ENCODE results near the gene YARS2.
A peak's percentile ranks its signal among the peaks of the same experiment; 100 is the strongest.

Gene YARS2

DNA sequence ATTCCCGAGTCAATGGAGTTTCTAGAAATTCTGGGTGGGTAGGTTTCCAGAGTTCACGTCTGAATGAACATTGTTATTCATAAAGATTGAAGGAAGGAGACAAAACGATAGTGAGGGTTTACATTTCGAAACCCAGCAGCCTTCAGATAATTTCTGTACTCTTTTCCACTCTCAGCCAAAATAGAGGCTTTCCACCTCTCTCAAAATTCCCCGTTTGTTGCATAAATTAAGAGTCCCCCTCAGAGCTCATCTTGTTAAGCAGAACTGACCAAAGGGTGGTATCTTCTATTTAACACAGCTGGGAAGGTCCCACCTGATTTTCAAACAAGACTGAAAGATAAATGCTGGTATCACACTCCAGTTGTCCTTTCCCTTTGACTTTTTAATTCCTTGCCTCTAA is 21.5 kb upstream of the YARS2 start:
- Histone ChIP-seq H3K4me3 (ENCODE audit: low read depth in 1 of 2, low read length in 2 of 2) (no peak overlapping the region), H3K9me3 (ENCODE audit: control insufficient read depth in 1 of 2, low read length in 2 of 2) (no peaks in the 10 kb centered on the region), H3K4me1 (ENCODE audit: control insufficient read depth in 1 of 2, insufficient read depth in 2 of 2, low read length in 2 of 2) (no peaks in the 10 kb centered on the region), H3K27me3 (ENCODE audit: low read depth, low read length) (no peaks in the 10 kb centered on the region), H3K36me3 (ENCODE audit: control insufficient read depth in 1 of 2, insufficient read depth in 2 of 2, low read length in 2 of 2) (no peaks in the 10 kb centered on the region), H3K27ac (ENCODE audit: low read length) (no peak overlapping the region)

DNA sequence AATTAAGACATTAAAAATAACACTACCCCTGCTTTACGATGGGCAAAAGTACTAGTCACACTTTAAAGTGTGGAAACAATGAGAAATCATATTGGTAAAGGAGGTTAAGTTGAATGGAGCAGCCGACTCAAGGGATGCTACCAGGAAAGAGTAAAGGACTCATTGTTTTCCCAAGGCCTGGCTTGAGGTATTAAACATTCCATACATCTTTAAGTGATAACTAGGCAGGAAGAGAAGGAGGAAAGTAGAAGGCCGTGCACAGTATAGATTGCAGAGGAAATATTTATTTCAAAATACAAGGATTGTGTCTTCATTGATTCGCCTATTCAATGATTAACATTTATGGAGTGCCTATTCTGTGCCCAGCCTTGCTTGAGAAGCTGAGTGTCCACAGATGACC is 20.6 kb upstream of the YARS2 start:
- no peaks in the 10 kb centered on the region for H3K9me3 ChIP-seq (ENCODE audit: control insufficient read depth in 1 of 2, low read length in 2 of 2)
- no peak overlapping the region for H3K27ac ChIP-seq (ENCODE audit: low read length)
- H3K36me3 ChIP-seq (ENCODE audit: control insufficient read depth in 1 of 2, insufficient read depth in 2 of 2, low read length in 2 of 2): no peaks in the 10 kb centered on the region
- no peaks in the 10 kb centered on the region for H3K4me1 ChIP-seq (ENCODE audit: control insufficient read depth in 1 of 2, insufficient read depth in 2 of 2, low read length in 2 of 2)
- H3K27me3 ChIP-seq (ENCODE audit: low read depth, low read length): no peaks in the 10 kb centered on the region
- H3K4me3 ChIP-seq (ENCODE audit: low read depth in 1 of 2, low read length in 2 of 2): no peak overlapping the region

DNA sequence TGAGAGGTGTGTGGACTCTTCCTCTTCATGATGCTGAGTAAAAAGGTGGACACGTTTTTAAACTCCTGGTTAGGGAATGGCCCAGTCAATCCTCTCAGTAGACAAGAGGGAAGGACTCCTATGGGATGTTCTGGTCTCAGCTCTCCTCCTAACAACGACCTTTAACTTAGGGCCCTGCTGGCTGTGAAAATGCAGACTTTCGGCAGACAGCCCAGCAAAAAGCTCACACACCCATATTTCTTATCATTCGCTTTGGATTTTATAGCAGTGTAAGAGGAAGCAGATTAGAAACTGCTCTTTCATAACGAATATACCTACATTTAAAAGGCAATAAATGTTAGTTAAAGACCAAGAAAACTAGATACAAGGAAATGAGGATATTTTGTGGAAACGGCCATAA is 18.0 kb upstream of the YARS2 start:
- no peak overlapping the region for H3K4me3 ChIP-seq (ENCODE audit: low read depth in 1 of 2, low read length in 2 of 2)
- no peaks in the 10 kb centered on the region for H3K27me3 ChIP-seq (ENCODE audit: low read depth, low read length)
- no peaks in the 10 kb centered on the region for H3K36me3 ChIP-seq (ENCODE audit: control insufficient read depth in 1 of 2, insufficient read depth in 2 of 2, low read length in 2 of 2)
- H3K27ac ChIP-seq (ENCODE audit: low read length): no peak overlapping the region
- H3K4me1 ChIP-seq (ENCODE audit: control insufficient read depth in 1 of 2, insufficient read depth in 2 of 2, low read length in 2 of 2): no peaks in the 10 kb centered on the region
- no peaks in the 10 kb centered on the region for H3K9me3 ChIP-seq (ENCODE audit: control insufficient read depth in 1 of 2, low read length in 2 of 2)

DNA sequence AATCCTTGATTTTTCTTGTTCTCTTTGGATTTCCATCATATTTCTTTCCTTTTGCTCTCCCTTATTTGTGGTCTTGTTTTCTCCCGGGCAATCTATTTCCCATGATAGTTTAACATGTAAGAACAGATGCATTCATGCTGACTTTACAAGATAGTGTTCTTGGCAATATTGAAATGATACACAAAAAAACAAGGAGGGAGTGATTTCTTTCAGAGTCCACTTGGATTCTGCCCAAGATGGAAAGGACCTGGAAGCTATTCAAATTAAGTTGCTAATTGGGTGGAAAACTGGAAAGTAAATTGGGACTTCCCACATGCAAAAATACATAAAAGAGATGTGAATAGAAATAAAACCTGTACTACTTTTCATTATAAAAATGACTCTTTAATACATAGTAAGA is 14.4 kb upstream of the YARS2 start:
- Histone ChIP-seq H3K4me1 (ENCODE audit: control insufficient read depth in 1 of 2, insufficient read depth in 2 of 2, low read length in 2 of 2) (no peaks in the 10 kb centered on the region), H3K4me3 (ENCODE audit: low read depth in 1 of 2, low read length in 2 of 2) (no peak overlapping the region), H3K36me3 (ENCODE audit: control insufficient read depth in 1 of 2, insufficient read depth in 2 of 2, low read length in 2 of 2) (no peaks in the 10 kb centered on the region), H3K27me3 (ENCODE audit: low read depth, low read length) (no peaks in the 10 kb centered on the region), H3K27ac (ENCODE audit: low read length) (no peak overlapping the region), H3K9me3 (ENCODE audit: control insufficient read depth in 1 of 2, low read length in 2 of 2) (no peaks in the 10 kb centered on the region)

DNA sequence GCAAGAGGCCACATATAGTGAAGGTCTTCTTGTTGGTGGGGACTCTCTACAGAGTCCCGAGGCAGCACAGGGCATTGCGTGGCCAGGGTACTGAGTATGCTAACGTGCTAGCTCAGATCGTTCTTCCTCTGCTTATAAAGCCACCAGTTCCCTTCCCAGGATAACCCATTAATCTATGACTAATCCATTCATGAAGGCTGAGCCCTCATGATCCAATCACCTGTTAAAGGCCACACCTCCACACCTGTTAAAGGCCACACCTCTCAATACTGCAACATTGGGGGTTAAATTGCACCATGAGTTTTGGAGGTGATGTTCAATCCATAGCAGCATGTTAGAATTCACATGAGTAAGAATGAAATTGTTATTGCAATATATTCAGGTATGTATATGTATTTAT is 12.8 kb upstream of the YARS2 start:
- no peak overlapping the region for H3K27ac ChIP-seq (ENCODE audit: low read length)
- H3K36me3 ChIP-seq (ENCODE audit: control insufficient read depth in 1 of 2, insufficient read depth in 2 of 2, low read length in 2 of 2): no peaks in the 10 kb centered on the region
- H3K9me3 ChIP-seq (ENCODE audit: control insufficient read depth in 1 of 2, low read length in 2 of 2): no peaks in the 10 kb centered on the region
- H3K4me3 ChIP-seq (ENCODE audit: low read depth in 1 of 2, low read length in 2 of 2): no peak overlapping the region
- no peaks in the 10 kb centered on the region for H3K27me3 ChIP-seq (ENCODE audit: low read depth, low read length)
- H3K4me1 ChIP-seq (ENCODE audit: control insufficient read depth in 1 of 2, insufficient read depth in 2 of 2, low read length in 2 of 2): no peaks in the 10 kb centered on the region

DNA sequence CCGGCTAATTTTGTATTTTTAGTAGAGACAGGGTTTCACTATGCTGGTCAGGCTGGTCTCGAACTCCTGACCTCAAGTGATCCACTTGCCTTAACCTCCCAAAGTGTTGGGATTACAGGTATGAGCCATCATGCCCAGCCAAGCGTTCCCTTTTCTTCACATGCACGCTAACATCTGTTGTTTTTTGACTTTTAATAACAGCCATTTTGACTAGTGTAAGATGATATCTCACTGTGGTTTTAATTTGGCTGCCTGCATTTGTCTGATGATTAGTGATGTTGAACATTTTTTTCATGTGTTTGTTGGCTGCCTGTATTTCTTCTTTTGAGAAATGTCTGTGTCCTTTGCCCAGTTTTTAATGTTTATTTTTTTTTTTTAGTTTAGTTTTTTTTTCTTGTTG is 10.2 kb upstream of the YARS2 start:
- Histone ChIP-seq H3K4me3 (ENCODE audit: low read depth in 1 of 2, low read length in 2 of 2) (no peak overlapping the region), H3K27ac (ENCODE audit: low read length) (no peak overlapping the region), H3K4me1 (ENCODE audit: control insufficient read depth in 1 of 2, insufficient read depth in 2 of 2, low read length in 2 of 2) (no peaks in the 10 kb centered on the region), H3K36me3 (ENCODE audit: control insufficient read depth in 1 of 2, insufficient read depth in 2 of 2, low read length in 2 of 2) (no peaks in the 10 kb centered on the region), H3K9me3 (ENCODE audit: control insufficient read depth in 1 of 2, low read length in 2 of 2) (no peaks in the 10 kb centered on the region), H3K27me3 (ENCODE audit: low read depth, low read length) (no peaks in the 10 kb centered on the region)

DNA sequence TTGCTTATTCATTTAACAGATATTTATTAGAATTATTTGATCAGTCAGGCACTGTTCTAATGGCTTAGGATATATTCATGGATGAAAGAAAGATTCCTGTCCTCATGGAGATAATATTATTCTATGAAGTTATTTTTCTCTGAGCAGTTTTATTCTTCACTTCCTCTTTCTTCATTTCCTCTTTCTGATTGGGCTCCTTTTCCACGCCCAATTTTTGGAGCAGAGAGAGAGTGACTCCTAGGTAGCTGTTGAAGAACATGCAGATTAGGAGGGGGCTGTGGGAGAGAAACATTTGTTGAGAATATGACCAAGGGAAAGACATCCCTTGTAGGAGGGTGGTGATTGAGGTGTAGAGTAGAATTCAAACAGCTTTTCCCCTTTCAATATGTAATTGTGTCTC is 6.0 kb upstream of the YARS2 start:
- Histone ChIP-seq H3K27ac (ENCODE audit: low read length) (no peak overlapping the region), H3K4me3 (ENCODE audit: low read depth in 1 of 2, low read length in 2 of 2) (no peak overlapping the region), H3K27me3 (ENCODE audit: low read depth, low read length) (no peaks in the 10 kb centered on the region), H3K36me3 (ENCODE audit: control insufficient read depth in 1 of 2, insufficient read depth in 2 of 2, low read length in 2 of 2) (no peaks in the 10 kb centered on the region), H3K9me3 (ENCODE audit: control insufficient read depth in 1 of 2, low read length in 2 of 2) (no peaks in the 10 kb centered on the region), H3K4me1 (ENCODE audit: control insufficient read depth in 1 of 2, insufficient read depth in 2 of 2, low read length in 2 of 2) (peaks cover 0 to under 1% of the 10 kb centered on the region in 2 donors)

DNA sequence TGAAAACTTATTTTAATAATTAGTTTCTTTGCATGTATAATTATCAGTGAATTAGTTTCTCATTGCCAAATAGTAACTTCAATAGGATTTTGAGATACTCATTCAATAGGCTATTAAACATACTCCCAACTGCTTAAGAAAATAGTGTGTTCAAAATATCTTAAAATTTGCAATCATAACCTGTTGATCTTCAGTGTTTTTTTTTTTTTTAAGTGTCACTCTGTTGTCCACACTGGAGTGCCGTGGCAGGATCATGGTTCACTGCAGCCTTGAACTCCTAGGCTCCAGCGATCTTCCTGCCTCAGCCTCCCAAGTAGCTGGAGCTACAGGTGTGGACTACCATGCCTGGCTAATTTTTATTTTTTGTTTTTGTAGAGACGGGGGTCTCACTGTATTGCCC is 1.5 kb upstream of the YARS2 start:
- no peaks in the 10 kb centered on the region for H3K27me3 ChIP-seq (ENCODE audit: low read depth, low read length)
- no peak overlapping the region for H3K4me3 ChIP-seq (ENCODE audit: low read depth in 1 of 2, low read length in 2 of 2)
- H3K4me1 ChIP-seq (ENCODE audit: control insufficient read depth in 1 of 2, insufficient read depth in 2 of 2, low read length in 2 of 2): peaks cover 5 to 24% of the 10 kb centered on the region in 2 donors
- no peaks in the 10 kb centered on the region for H3K9me3 ChIP-seq (ENCODE audit: control insufficient read depth in 1 of 2, low read length in 2 of 2)
- peaks cover 0 to 7% of the 10 kb centered on the region in 2 donors for H3K36me3 ChIP-seq (ENCODE audit: control insufficient read depth in 1 of 2, insufficient read depth in 2 of 2, low read length in 2 of 2)
- H3K27ac ChIP-seq (ENCODE audit: low read length): no peak overlapping the region

DNA sequence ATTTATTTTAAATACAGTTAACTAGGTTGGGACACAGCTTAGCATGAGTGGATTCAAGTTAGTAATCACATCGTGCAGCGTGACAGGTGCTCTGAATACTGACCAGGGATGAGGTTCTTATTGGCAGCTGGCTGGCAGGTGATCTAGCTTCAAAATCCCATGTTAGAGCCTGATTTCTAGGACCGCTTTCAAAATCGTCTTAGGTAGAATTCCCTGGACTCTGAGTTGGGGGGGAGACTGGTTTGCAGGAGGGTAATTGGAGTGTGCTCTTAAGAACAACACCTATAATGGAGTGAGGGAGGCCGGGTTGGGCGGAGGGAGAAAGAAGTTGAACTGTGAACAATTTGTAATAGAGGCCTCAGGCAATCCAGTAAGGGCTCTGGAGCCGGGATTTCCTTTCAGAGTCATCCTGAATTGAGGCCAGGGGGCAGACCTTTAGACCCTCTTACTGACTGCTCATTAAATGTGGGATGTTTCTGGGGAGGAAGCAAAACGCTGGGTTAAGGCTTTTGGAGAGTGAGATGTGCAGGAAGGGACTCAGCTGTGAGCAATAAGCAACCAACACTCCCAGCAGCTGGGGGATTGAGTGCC is 874 bp upstream of the YARS2 start:
- Histone ChIP-seq H3K4me3 (ENCODE audit: low read depth in 1 of 2, low read length in 2 of 2) (peak overlapping the region; percentile 77 to 99), H3K27ac (ENCODE audit: low read length) (peak overlapping the region; percentile 90)

DNA sequence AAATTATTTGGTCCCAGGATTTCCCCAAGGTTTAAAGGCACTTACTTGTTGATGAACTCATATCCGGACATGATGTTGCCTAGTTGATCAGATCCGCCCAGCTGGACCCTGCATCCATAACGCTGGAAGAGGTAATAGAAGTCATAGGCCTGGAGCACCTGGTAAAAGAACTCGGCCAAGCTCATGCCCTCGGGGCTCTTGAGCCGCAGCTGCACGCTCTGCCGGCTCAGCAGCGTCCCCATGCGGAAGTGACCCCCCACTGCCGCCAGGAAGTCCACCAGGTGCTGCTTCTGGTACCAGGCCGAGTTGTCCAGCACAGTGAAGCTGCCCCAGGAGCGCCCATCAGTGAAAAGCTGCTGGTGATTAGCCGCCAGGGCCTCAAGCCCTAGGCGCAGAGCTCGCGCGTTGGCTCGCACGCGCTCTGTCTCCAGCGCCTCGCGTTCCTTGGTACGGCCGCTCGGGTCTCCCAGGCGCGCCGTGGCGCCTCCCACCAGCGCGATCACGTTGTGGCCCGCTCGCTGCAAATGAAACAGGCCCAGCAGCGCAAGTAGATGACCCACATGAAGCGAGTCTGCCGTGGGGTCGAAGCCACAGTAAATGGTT is 545 bp downstream of the YARS2 start:
- peak overlapping the region; percentile 77 to 99 for H3K4me3 ChIP-seq (ENCODE audit: low read depth in 1 of 2, low read length in 2 of 2)
- H3K27me3 ChIP-seq (ENCODE audit: low read depth, low read length): no peaks in the 10 kb centered on the region
- peaks cover 8 to 26% of the 10 kb centered on the region in 2 donors for H3K36me3 ChIP-seq (ENCODE audit: control insufficient read depth in 1 of 2, insufficient read depth in 2 of 2, low read length in 2 of 2)
- peak overlapping the region; percentile 90 for H3K27ac ChIP-seq (ENCODE audit: low read length)
- H3K9me3 ChIP-seq (ENCODE audit: control insufficient read depth in 1 of 2, low read length in 2 of 2): no peaks in the 10 kb centered on the region
- H3K4me1 ChIP-seq (ENCODE audit: control insufficient read depth in 1 of 2, insufficient read depth in 2 of 2, low read length in 2 of 2): peaks cover 5 to 24% of the 10 kb centered on the region in 2 donors

More for the DNA sequence above, 874 bp upstream of the YARS2 start:
- H3K27me3 ChIP-seq (ENCODE audit: low read depth, low read length): no peaks in the 10 kb centered on the region
- H3K9me3 ChIP-seq (ENCODE audit: control insufficient read depth in 1 of 2, low read length in 2 of 2): no peaks in the 10 kb centered on the region
- H3K36me3 ChIP-seq (ENCODE audit: control insufficient read depth in 1 of 2, insufficient read depth in 2 of 2, low read length in 2 of 2): peaks cover 5 to 12% of the 10 kb centered on the region in 2 donors
- peaks cover 5 to 24% of the 10 kb centered on the region in 2 donors for H3K4me1 ChIP-seq (ENCODE audit: control insufficient read depth in 1 of 2, insufficient read depth in 2 of 2, low read length in 2 of 2)

DNA sequence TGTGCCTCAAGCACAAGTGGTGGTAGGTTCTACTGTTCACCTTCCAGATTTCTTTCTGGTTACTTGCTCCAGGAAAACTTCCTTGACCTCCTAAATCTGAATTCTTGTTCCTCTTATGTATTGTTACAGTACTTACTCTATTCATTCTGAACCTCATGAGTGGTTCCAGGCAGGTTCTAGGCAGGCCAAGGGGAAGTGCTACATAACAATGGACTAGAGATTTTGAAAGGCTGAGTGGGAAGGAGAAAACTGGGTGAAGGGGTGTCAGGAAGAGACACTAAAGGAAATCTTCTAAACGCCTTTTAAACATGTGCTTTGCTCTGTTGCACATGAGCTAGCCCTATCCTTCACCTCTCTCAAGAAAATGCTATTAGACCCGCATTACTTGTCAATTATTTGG is 1.6 kb downstream of the YARS2 start:
- peaks cover 5 to 24% of the 10 kb centered on the region in 2 donors for H3K4me1 ChIP-seq (ENCODE audit: control insufficient read depth in 1 of 2, insufficient read depth in 2 of 2, low read length in 2 of 2)
- no peaks in the 10 kb centered on the region for H3K27me3 ChIP-seq (ENCODE audit: low read depth, low read length)
- peak overlapping the region; percentile 12 for H3K27ac ChIP-seq (ENCODE audit: low read length)
- H3K36me3 ChIP-seq (ENCODE audit: control insufficient read depth in 1 of 2, insufficient read depth in 2 of 2, low read length in 2 of 2): peaks cover 12 to 35% of the 10 kb centered on the region in 2 donors
- H3K4me3 ChIP-seq (ENCODE audit: low read depth in 1 of 2, low read length in 2 of 2): peak overlapping the region; percentile 77 to 99
- H3K9me3 ChIP-seq (ENCODE audit: control insufficient read depth in 1 of 2, low read length in 2 of 2): no peaks in the 10 kb centered on the region

DNA sequence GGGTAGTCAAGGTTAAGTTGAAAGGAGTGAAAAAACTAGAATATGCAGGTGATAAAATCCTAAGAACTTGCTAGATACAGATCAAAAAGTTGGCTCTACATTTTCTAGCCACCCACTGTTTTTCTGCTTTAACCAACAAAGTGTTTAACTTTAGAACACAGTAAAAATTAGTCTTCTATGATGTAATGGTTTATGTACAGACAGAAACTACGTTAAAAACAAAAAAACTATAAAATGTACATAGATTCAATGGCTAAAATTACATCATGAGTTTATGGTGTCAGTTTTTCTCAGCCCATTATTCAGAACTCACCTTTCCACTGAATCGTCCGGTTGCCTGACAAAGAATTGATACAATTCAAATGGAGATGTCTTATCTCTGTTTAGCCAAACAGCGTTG is 2.1 kb downstream of the YARS2 start:
- H3K36me3 ChIP-seq (ENCODE audit: control insufficient read depth in 1 of 2, insufficient read depth in 2 of 2, low read length in 2 of 2): peaks cover 17 to 40% of the 10 kb centered on the region in 2 donors
- peaks cover 5 to 24% of the 10 kb centered on the region in 2 donors for H3K4me1 ChIP-seq (ENCODE audit: control insufficient read depth in 1 of 2, insufficient read depth in 2 of 2, low read length in 2 of 2)
- H3K27ac ChIP-seq (ENCODE audit: low read length): no peak overlapping the region
- no peaks in the 10 kb centered on the region for H3K27me3 ChIP-seq (ENCODE audit: low read depth, low read length)
- H3K4me3 ChIP-seq (ENCODE audit: low read depth in 1 of 2, low read length in 2 of 2): peak overlapping the region in 1 of 2 donors; percentile 77
- no peaks in the 10 kb centered on the region for H3K9me3 ChIP-seq (ENCODE audit: control insufficient read depth in 1 of 2, low read length in 2 of 2)

Measured in muscle layer of duodenum (tissue), 2 donors.